Measurements from ENCODE around the gene THRAP3.
A peak's percentile ranks its signal among the peaks of the same experiment; 100 is the strongest.
"Not testable (repeated sequence)": the region's sequence is repeated elsewhere in the genome, so short reads cannot be mapped to it uniquely, and the experiment has no call there.

THRAP3 gene

DNA sequence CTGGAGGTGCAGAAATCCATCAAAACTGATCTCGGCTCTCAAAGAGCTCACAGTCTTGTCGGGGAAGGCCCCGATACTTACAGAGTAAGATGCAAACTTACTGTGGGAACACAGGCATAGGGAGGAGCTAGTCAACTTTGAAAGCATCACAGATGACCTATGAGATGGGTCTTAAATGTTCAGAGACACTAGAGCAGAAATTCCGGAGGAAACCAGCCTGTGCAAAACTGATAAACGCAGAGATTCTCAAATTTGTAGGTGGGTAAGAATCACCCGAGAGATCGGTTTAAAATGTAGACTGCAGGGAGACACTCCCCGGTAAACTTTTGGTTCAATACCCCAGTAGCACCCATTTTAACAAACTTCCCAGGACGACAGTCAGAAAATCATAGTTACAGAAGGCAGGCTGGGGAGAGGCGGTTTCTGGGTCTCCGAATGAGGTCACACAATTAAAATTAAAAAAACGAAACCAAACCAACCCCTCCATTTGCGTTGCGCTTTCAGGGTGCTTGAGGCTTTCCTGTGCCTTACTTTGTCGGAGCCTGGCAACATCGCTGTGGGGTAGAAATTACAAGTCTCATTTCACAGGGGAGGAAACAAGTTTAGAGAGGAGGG, 755 bp upstream of the THRAP3 start:
- TF ChIP-seq, protein P1, sequence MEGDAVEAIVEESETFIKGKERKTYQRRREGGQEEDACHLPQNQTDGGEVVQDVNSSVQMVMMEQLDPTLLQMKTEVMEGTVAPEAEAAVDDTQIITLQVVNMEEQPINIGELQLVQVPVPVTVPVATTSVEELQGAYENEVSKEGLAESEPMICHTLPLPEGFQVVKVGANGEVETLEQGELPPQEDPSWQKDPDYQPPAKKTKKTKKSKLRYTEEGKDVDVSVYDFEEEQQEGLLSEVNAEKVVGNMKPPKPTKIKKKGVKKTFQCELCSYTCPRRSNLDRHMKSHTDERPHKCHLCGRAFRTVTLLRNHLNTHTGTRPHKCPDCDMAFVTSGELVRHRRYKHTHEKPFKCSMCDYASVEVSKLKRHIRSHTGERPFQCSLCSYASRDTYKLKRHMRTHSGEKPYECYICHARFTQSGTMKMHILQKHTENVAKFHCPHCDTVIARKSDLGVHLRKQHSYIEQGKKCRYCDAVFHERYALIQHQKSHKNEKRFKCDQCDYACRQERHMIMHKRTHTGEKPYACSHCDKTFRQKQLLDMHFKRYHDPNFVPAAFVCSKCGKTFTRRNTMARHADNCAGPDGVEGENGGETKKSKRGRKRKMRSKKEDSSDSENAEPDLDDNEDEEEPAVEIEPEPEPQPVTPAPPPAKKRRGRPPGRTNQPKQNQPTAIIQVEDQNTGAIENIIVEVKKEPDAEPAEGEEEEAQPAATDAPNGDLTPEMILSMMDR (IDR thresholded peaks at IDR 0.05; ENCODE audit: low read depth, low read length): no peak
- peak overlapping the region; percentile 67 for H3K4me3 ChIP-seq (ENCODE audit: low read depth, low read length)

- peak overlapping the region; percentile 96 for H3K4me3 ChIP-seq (ENCODE audit: low read depth, low read length)
- TF ChIP-seq, protein P1 (IDR thresholded peaks at IDR 0.05; ENCODE audit: low read depth, low read length): peak; percentile 54
Measured at GRCh38 chr1:36224537-36225282, 467 bp downstream of the THRAP3 start.

GRCh38 chr1:36225283-36225899, 1.1 kb downstream of the THRAP3 start:
- TF ChIP-seq, protein P1 (IDR thresholded peaks at IDR 0.05; ENCODE audit: low read depth, low read length): no peak

GRCh38 chr1:36230279-36230678, 6.0 kb downstream of the THRAP3 start:
- not testable (repeated sequence) for H3K4me3 ChIP-seq (ENCODE audit: low read depth, low read length)

More at GRCh38 chr1:36225283-36225899, 1.1 kb downstream of the THRAP3 start:
- peak overlapping the region; percentile 96 for H3K4me3 ChIP-seq (ENCODE audit: low read depth, low read length)

GRCh38 chr1:36231191-36231590, 6.9 kb downstream of the THRAP3 start:
- TF ChIP-seq, protein P1 (IDR thresholded peaks at IDR 0.05; ENCODE audit: low read depth, low read length): no peak
- H3K4me3 ChIP-seq (ENCODE audit: low read depth, low read length): no peak overlapping the region

DNA sequence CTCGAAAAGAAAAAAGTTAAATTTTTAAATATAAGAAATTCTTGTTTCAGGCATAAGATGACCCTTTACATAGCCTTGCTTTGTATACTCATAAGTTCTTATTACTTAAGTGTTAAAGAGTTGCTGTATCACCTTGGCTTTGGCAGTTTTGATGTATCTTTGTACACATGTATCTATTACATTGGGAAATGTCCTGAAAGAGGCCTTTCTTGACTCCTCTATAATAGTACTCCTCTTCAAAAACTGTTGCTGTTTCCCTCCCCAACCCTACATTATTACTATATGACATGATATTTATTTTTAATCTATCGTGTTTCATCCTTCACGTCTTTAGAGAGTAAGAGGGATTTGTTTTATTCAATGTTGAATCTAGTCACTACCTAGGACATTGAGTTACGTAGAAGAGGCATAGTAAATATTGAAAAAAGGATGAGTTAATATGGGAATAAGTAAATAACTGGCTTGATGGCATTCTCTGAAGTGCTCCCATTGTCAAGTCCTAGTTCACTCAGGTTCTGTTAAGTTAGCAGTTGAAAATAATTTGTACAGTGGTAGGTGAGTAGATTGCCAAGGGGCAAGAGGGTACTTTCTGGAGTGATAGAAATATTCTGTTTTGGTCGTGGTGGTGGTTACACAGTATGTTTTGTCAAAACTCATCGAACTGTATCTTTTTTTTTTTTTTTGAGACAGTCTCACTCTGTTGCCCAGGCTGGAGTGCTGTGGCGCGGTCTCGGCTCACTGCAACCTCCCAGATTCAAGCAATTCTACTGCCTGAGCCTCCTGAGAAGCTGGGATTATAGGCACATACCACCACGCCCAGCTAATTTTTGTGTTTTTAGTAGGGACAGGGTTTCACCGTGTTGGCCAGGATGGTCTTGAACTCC, 8.2 kb downstream of the THRAP3 start:
- no peak overlapping the region for H3K4me3 ChIP-seq (ENCODE audit: low read depth, low read length)
- TF ChIP-seq, protein P1 (IDR thresholded peaks at IDR 0.05; ENCODE audit: low read depth, low read length): no peak

GRCh38 chr1:36236302-36236701, 12.1 kb downstream of the THRAP3 start:
- H3K4me3 ChIP-seq (ENCODE audit: low read depth, low read length): no peak overlapping the region
- TF ChIP-seq, protein P1 (IDR thresholded peaks at IDR 0.05; ENCODE audit: low read depth, low read length): no peak

Measured in WI38 (cell line).